Daoy (cell line): ENCODE data around the gene MGARP. TPM values are rescaled to one million over a fixed set of nuclear protein-coding genes. Genes with fewer than 3 reads are reported as not detected.

Experiments used
- DNase-seq: peaks from one replicate; pipeline ENCODE4 v3.0.0-alpha.2; 2015; ENCODE audit warnings: low read depth
- total RNA-seq: library from RNA; depleted of rRNA; stranded (reverse); fragments of >200 nt; shearing (Covaris generic); gene quantifications from 2 replicates; pipeline ENCODE4 v1.2.3, GENCODE V29; 2014; rRNA removed

Gene MGARP
- total RNA-seq, 1 experiment from 2014 or later: not detected

GRCh38 chr4:139243448-139244365 is 36.3 kb downstream of the MGARP start:
- DNase-seq: peak; percentile 80

GRCh38 chr4:139242511-139243051 is 37.4 kb downstream of the MGARP start:
- peak; percentile 55 for DNase-seq

GRCh38 chr4:139241784-139242151 is 38.3 kb downstream of the MGARP start:
- no peak for DNase-seq

- no peak for DNase-seq
Observed at GRCh38 chr4:139241086-139241783, 38.8 kb downstream of the MGARP start.

GRCh38 chr4:139239127-139239772 is 40.8 kb downstream of the MGARP start:
- no peak for DNase-seq

- no peak for DNase-seq
Observed at GRCh38 chr4:139234253-139234652, 45.8 kb downstream of the MGARP start.

- DNase-seq: no peak
Observed at GRCh38 chr4:139229534-139230039, 50.4 kb downstream of the MGARP start.

GRCh38 chr4:139227729-139228404 is 52.2 kb downstream of the MGARP start:
- DNase-seq: no peak

GRCh38 chr4:139223682-139224317 is 56.2 kb downstream of the MGARP start:
- DNase-seq: peak; percentile 18

GRCh38 chr4:139222215-139222614 is 57.8 kb downstream of the MGARP start:
- DNase-seq: no peak

GRCh38 chr4:139221687-139222086 is 58.3 kb downstream of the MGARP start:
- no peak for DNase-seq

- no peak for DNase-seq
Observed at GRCh38 chr4:139219450-139220055, 60.5 kb downstream of the MGARP start.

Other genes with a start within 250 kb of the MGARP start
- gene ELF2, start 103.0 kb downstream of the MGARP start, total RNA-seq: 17.9 and 20.4 TPM in 2 replicates
- gene NAA15, start 21.3 kb upstream of the MGARP start, total RNA-seq: 45.1 and 45.3 TPM in 2 replicates
- 32.5 and 33.2 TPM in 2 replicates for gene NDUFC1, start 22.3 kb upstream of the MGARP start, total RNA-seq
- 3.8 and 5.0 TPM in 2 replicates for gene RAB33B, start 173.9 kb upstream of the MGARP start, total RNA-seq